Gastroesophageal sphincter (tissue), 4 donors: ENCODE measurements around the gene TP73. TPM values are rescaled to one million over a fixed set of nuclear protein-coding genes. Genes with fewer than 3 reads are reported as not detected.

ENCODE experiments used
- ATAC-seq: fragments of 150-250 bp; one replicate; pipeline ENCODE4 v1.9.1; 2016; ENCODE audit warnings: mild to moderate bottlenecking, moderate library complexity
- H3K27ac ChIP-seq, 4 donors: fragments of 200-600 bp; sonication (generic) in 3 of 4; 1 replicate in 3 of 4; 2 replicates in 1 of 4; pipeline ENCODE4 v1.5.1; 2016 to 2019
- H3K27me3 ChIP-seq: fragments of 200-600 bp; sonication (generic); one replicate; pipeline ENCODE4 v1.5.1; 2019
- H3K36me3 ChIP-seq, 2 donors: fragments of 200-600 bp; sonication (generic); one replicate each; pipeline ENCODE4 v1.5.1; 2019; ENCODE audit warnings: control low read depth in 1 of 2
- H3K4me1 ChIP-seq, 3 donors: fragments of 200-600 bp; sonication (generic); 1 replicate in 2 of 3; 2 replicates in 1 of 3; pipeline ENCODE4 v1.5.1; 2016 to 2019; ENCODE audit warnings: control low read depth in 2 of 3
- H3K4me3 ChIP-seq, 2 donors: fragments of 200-600 bp; sonication (generic); one replicate each; pipeline ENCODE4 v1.5.1; 2019; ENCODE audit warnings: mild to moderate bottlenecking in 1 of 2, moderate library complexity in 1 of 2
- H3K9me3 ChIP-seq, 3 donors: fragments of 200-600 bp; sonication (generic); one replicate each; pipeline ENCODE4 v1.5.1; 2017 to 2019; ENCODE audit warnings: control low read depth in 2 of 3
- CTCF ChIP-seq, 4 experiments: fragments of 200-600 bp in 2 of 4; fragments of 450-650 bp in 2 of 4; sonication (generic) in 1 of 4; IDR thresholded peaks; one replicate each; pipeline ENCODE4 v1.5.1; 2017 to 2019; ENCODE audit warnings: antibody characterized with exemption in 4 of 4, mild to moderate bottlenecking in 2 of 4, moderate library complexity in 2 of 4
- EP300 ChIP-seq: sonication (generic); formaldehyde crosslinking; IDR thresholded peaks from one replicate; pipeline ENCODE4 v1.6.1; 2017; ENCODE audit warnings: antibody characterized with exemption, mild to moderate bottlenecking
- POLR2A ChIP-seq, 2 donors: fragments of 450-650 bp; IDR thresholded peaks; one replicate each; pipeline ENCODE4 v1.6.1; 2017; ENCODE audit warnings: antibody characterized with exemption in 2 of 2, mild to moderate bottlenecking in 2 of 2, moderate library complexity in 1 of 2
- POLR2AphosphoS5 ChIP-seq: sonication (generic); formaldehyde crosslinking; IDR thresholded peaks from one replicate; pipeline ENCODE4 v1.6.1; 2017; ENCODE audit warnings: antibody characterized with exemption
- WGBS, 2 donors: methylation state at CpG; one replicate each; pipeline ENCODE4 v1.1.5; 2018; ENCODE audit warnings: low coverage in 1 of 2; 5-methylcytosine and 5-hydroxymethylcytosine counted together
- total RNA-seq, 4 donors: library from RNA; depleted of rRNA; stranded (reverse); fragments of >200 nt; gene quantifications; one replicate each; pipeline ENCODE4 v1.1.0, GENCODE V29; 2016

The TP73 gene
- total RNA-seq, 4 donors from 2014 or later = 0.19 to 0.22 TPM; not detected in 2

DNA sequence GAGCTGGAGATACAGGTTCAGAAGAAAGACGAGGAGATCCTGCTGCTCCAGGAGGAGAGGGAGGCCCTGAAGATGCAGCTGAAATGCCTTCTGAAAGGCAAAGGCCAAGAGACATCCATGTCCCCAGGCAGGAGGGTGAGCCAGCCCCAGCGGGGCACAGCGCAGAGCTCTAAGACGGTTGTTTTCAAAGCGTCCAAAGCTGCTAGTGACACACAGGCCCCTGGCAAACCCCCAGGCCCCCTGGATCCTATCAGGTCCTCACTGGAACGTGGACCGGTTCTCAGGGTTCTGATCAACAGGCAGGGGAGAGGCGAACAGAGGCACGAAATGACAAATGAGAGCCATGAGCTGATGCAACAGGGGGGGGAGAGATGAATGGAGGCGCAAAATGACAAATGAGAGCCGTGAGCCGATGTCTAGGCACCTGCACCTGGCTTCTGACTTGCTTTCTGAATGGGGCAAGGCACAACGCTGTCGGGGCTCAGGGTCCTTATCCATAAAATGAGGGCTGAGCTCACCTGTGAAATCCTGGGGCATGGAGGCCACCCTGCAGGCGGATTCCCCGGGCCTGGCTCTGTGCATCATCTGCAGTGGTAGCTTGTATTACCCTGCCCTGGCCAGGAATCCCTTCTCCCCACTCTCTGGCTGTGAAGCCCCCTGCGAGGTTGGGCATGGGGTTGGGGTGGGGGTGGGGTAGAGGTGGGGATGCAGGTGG lies 109.1 kb downstream of the TP73 start:
- 67% methylated on average over 3 of the region's 17 CpGs; no CpG with 5 or more reads in 1 of the 2 donors for WGBS, 2 donors
- peaks cover 72% of the 10 kb centered on the region for H3K27me3 ChIP-seq

DNA sequence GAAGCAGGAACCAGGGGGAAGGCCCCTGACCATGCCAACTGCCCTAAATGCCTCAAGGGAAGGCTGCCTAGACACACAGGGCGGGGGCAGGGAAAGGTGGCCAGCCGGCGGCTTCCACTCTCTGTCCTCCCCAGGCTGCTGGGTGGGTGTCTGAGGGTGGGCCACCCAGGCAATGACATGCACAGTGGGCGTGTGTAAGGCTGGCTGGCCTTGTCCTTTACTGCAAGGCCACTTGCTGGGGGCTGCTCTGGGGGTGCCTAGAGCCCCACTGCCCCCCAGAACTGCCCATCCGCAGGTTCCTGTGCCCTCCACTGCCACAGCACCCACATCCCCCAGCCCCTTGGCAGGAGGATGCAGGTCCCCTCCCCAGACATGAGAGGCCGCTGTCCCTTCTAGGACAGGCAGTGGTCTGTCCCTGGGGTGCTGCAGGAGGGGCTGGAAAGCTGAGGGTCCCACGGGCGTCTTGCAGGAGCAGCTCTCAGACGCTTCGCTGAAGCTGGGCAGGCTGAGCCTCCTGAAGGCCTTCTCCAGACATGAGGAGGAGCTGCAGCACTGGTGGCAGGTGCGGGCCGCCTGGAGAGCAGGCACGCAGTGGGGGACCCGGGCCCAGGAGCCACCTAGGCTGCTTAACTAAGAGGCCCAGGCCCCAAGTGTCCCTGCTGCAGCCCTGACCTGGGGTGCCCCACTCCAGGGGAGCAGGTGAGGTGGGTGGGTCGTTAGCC lies 110.0 kb downstream of the TP73 start:
- no CpG with 5 or more reads among the region's 15 CpGs for WGBS, 2 donors
- Histone ChIP-seq H3K9me3 (peaks cover 0 to 13% (median 0%) of the 10 kb centered on the region in 3 donors), H3K27ac (no peak overlapping the region), H3K4me1 (no peaks in the 10 kb centered on the region), H3K27me3 (peaks cover 70% of the 10 kb centered on the region), H3K36me3 (no peaks in the 10 kb centered on the region), H3K4me3 (no peak overlapping the region)
- ATAC-seq = no peak
- TF ChIP-seq POLR2AphosphoS5 = no peak

More for the DNA sequence above, 109.1 kb downstream of the TP73 start:
- H3K9me3 ChIP-seq = peaks cover 0 to 13% (median 0%) of the 10 kb centered on the region in 3 donors
- H3K27ac ChIP-seq = no peak overlapping the region
- no peaks in the 10 kb centered on the region for H3K4me1 ChIP-seq
- no peak for ATAC-seq
- no peak for TF ChIP-seq POLR2AphosphoS5
- TF ChIP-seq POLR2A (IDR thresholded peaks at IDR 0.05) = no peak
- no peak for TF ChIP-seq CTCF (IDR thresholded peaks at IDR 0.05)
- no peak for TF ChIP-seq EP300
- no peak overlapping the region for H3K4me3 ChIP-seq
- no peaks in the 10 kb centered on the region for H3K36me3 ChIP-seq

DNA sequence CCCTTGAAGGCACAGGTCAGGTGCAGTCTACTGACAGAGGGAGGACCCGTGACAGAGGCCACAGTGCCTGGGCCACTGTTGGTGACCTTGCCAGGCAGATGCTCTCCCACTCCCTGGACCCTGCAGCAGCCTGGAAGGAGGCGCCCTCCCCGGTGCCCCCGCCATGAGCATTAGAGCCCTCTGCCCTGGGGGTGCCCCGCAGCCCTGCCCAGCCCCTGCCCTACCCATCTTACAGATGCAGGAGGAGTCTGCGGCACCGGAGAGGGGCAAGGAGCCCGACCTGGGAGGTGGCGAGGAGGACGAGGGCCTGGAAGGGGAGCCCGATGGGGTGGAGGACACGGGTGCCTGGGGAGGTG lies 110.5 kb downstream of the TP73 start:
- Histone ChIP-seq H3K36me3 (no peaks in the 10 kb centered on the region), H3K9me3 (peaks cover 0 to 13% (median 0%) of the 10 kb centered on the region in 3 donors), H3K27me3 (peaks cover 68% of the 10 kb centered on the region), H3K27ac (no peak overlapping the region), H3K4me1 (no peaks in the 10 kb centered on the region), H3K4me3 (no peak overlapping the region)
- TF ChIP-seq EP300 = no peak
- no peak for TF ChIP-seq POLR2AphosphoS5
- TF ChIP-seq POLR2A (IDR thresholded peaks at IDR 0.05) = no peak
- TF ChIP-seq CTCF (IDR thresholded peaks at IDR 0.05) = no peak
- WGBS, 2 donors = 40 to 67% methylated on average over 2 to 5 of the region's 12 CpGs
- ATAC-seq = no peak

GRCh38 chr1:3763351-3764125 lies 111.2 kb downstream of the TP73 start:
- TF ChIP-seq CTCF (IDR thresholded peaks at IDR 0.05) (no peak), EP300 (no peak), POLR2A (IDR thresholded peaks at IDR 0.05) (no peak), POLR2AphosphoS5 (no peak)
- Histone ChIP-seq H3K4me3 (no peak overlapping the region), H3K4me1 (no peaks in the 10 kb centered on the region), H3K36me3 (no peaks in the 10 kb centered on the region), H3K27ac (no peak overlapping the region), H3K27me3 (peaks cover 61% of the 10 kb centered on the region), H3K9me3 (peaks cover 0 to 13% (median 0%) of the 10 kb centered on the region in 3 donors)
- WGBS, 2 donors = 47 to 82% methylated on average over 6 to 8 of the region's 31 CpGs
- ATAC-seq = no peak

DNA sequence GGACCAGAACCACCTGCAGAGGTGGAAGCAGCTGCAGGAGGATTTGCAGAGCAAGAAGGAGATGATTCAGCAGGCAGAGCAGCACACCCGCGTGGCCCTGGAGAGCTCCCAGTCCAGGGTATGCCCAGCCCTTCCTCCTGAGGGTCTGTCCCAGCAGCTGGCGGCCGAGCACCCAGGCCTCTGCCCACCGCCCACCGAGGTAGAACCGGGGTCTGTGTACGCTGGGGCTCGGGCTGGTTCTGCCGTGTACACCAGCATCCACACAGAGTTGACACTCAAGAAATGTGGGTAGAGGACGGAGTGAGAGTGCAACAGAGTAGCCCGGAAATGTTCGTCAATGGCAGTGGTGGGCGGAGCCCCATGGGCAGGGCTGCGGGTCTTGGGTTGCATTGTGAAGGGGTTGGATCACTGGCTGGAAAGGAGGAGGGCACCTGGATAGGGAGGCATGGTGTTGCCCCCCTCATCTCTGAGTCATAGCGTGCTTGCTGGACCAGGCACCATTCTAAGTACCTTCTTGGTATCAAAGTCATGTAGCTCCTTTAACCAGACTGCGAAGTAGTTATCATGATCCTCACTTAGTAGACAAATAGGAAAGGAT lies 115.1 kb downstream of the TP73 start:
- Histone ChIP-seq H3K4me1 (peaks cover 0 to 18% (median 8%) of the 10 kb centered on the region in 3 donors), H3K4me3 (no peak overlapping the region), H3K27ac (no peak overlapping the region), H3K36me3 (no peaks in the 10 kb centered on the region), H3K9me3 (no peaks in the 10 kb centered on the region), H3K27me3 (peaks cover 26% of the 10 kb centered on the region)
- ATAC-seq = no peak
- TF ChIP-seq POLR2AphosphoS5 (no peak), EP300 (no peak), POLR2A (IDR thresholded peaks at IDR 0.05) (no peak), CTCF (IDR thresholded peaks at IDR 0.05) (no peak)
- 100% methylated on average over 1 to 2 of the region's 17 CpGs for WGBS, 2 donors
